ENCODE data around the gene IL1RAPL2.

The IL1RAPL2 gene

DNA sequence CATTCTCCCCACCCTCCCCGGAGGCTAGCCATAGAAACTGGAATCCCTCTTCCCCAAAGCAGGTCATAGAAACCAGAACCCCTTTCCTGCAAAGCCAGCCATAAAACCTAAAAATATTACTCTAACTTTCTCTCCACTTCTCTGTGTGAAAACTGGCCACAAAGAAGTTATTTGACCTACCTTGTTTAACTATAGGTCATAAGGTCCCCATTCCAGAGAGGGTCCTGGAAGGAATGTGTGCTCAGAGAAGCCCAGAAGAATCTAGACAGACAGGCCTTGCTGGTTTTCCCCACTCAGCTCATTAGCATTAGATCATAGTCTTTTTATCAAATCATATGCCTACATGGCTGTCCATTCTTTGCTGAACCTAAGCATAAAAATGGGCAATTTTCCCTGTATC, 707.3 kb downstream of the IL1RAPL2 start:
- no peak for DNase-seq (ENCODE audit: low read depth)

DNA sequence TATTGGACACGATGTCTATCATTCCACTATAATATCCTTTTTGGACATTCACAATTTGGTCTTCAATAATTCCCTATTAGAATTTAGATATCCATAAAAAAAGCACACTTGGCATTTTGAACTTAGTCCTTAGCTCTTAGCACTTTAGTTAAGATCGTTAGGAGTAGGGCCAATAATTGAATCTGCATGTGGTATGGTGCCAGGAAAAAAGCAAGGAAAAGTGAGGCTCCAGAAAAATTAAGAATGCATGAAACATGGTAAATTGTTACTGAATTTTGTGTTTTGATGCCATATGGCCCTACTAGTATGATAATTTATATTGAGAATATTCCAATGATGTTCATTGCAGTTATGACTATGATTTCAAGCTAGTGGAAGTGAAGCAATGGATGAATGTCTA, 708.1 kb downstream of the IL1RAPL2 start:
- DNase-seq (ENCODE audit: low read depth) = no peak

DNA sequence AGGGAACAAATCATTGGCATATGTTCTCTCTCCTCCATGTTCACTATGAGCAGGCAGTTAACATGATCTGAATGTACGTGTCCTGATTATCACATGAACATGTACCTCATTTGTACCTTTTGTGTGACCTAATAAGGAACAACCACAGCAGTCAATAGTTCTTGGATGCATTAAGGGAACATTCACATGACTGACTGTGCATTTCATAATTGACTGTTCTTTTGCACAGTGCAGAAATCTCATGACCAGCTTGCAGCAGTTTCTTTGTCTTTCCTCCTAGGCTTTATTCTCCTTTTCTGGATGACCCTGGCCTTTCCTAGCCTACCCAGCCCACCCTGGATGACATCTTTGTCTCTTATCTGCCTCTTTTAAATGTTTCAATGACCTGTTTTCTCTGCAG, 711.1 kb downstream of the IL1RAPL2 start:
- DNase-seq (ENCODE audit: low read depth) = no peak

DNA sequence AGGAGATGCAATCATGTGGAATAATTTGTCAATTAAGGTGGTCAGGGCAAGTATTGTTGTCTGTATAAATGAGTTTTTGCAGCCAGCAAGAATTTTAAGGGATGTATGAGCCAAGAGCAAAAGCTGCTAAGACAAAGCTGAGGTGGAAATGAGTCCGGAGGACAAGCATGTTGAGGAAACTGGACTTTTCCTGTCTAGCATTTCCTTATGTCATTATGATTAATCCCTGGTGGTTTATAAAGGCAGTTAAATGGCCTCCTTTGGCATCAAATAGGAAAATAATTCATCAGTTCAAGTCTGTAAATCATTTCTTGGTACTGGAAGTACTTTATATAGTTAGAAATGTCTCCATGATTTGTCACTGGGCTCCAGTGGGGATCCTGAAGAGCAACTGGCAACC, 716.1 kb downstream of the IL1RAPL2 start:
- no peak for DNase-seq (ENCODE audit: low read depth)

DNA sequence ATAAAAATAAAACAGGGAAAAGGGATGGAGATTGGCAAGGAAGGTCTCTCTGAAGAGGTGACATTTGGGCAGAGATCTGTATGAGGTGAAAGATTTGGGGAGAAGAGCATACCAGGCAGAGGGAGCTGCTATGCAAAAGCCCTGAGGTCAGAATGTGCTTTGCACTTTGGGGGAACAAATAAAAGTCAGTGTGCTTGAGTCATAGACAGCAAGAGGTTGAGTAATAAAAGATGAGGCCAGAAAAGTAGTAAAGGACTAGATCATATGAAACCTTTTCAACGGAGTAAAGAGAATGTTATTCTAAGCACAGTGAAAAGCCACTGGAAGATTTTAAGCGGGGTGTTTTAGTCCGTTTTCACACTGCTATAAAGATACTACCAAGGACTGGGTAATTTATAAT, 731.0 kb downstream of the IL1RAPL2 start:
- no peak for DNase-seq (ENCODE audit: low read depth)

DNA sequence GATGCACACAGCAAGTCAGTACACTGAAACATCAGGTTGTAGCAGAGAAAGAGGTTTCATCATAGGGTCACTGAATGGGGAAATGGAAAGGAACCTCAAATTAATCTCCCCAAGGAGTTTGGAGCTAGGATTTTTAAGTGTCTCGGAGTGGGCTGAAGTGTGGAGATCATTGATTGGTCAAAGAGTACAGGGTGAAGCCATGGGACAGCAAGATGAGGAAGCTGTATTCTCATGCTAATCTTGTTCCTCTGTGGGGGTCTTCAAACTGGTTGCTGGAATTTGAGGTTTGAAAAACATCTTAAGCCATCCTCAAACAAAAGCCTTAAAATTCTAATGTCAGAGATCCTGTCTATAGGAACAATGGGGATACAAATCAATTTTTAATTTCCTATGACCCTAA, 733.3 kb downstream of the IL1RAPL2 start:
- no peak for DNase-seq (ENCODE audit: low read depth)

DNA sequence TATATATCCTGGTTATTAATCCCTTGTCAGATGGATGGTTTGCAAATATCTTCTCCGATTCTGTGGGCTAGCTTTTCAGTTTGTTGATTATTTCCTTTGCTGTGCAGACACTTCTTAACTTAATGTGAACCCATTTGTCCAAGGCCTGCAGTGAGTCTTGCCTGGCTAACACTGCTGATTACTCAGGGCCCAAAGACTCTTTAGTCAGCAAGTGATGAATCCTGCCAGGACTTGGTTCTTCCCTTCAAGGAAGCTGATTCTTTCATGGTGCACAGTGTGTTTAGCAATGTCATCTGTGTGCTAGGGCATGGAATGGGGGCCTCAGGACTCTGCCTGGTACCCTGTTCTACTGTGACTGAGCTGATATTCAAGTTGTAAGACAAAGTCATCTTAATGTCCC, 736.2 kb downstream of the IL1RAPL2 start:
- DNase-seq (ENCODE audit: low read depth) = no peak

DNA sequence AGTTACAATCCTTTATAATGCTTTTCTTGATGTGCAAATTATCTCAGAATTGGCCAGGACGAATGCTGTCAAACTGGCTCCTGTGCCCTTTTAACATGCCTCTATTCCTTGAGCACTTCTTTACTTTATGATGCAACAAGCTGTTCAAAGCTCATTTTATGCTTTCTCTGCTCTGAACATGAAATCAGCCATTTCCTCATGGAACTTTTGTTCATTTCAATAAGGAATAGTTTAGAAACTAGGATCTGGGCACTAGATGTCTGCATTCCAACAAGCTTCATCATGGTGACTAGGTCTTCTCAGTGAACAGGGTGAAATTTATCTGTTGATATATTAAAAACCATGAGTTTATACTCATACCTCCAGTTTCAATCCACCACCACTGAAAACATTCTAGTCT, 741.8 kb downstream of the IL1RAPL2 start:
- no peak for DNase-seq (ENCODE audit: low read depth)

DNA sequence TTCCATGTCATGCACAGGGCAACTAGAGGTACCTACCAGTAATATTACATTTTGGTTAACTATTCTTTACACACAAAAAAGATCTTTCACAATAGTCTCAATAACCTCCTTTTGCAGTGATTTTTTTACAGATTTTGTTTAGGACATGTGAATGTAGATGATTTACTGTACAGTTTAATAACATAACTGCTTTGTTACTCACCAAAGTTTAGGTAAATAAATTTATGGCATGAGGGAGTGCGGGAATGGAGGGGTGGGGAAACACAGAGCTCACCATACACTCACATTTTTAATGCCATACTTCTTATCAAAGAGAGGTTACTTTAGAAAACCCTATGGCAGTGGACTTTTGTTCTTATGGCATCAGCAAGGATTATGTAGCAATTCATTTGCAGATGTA, 747.6 kb downstream of the IL1RAPL2 start:
- DNase-seq (ENCODE audit: low read depth) = no peak

DNA sequence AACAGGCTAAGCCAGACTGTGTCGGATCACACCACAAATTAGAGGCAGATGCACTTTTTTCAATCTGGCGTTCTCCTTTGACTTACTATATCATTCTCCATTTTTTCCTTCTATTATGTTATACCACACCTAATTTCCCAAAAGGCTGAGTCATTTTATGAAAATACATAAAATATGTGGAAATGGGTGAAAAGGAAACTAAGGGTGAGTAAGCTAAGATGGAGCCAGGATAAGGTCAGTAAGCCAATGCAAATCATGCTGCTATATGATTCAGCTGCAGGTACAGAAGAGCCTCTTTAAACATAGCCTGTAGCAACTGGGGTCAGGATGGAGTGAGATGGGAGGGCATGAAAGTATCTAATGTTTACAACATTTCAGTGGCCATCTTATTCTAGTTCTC, 748.5 kb downstream of the IL1RAPL2 start:
- no peak for DNase-seq (ENCODE audit: low read depth)

DNA sequence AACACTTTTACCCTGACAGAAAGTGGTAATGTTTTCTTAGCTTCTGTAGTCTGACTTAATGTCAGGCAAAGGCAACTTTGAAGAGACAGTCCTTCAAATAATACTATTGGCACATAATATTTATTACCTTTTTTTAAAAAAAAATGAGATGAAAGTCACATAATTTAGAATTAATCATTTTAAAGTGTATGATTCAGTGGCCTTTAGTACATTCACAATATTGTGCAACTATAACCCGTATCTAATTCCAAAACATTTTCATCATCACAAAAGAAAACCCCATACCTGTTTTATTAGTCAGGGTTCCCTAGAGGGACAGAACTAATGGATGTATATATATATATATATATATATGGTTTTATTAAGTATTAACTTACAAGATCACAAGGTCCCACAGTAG, 749.2 kb downstream of the IL1RAPL2 start:
- DNase-seq (ENCODE audit: low read depth) = no peak

DNA sequence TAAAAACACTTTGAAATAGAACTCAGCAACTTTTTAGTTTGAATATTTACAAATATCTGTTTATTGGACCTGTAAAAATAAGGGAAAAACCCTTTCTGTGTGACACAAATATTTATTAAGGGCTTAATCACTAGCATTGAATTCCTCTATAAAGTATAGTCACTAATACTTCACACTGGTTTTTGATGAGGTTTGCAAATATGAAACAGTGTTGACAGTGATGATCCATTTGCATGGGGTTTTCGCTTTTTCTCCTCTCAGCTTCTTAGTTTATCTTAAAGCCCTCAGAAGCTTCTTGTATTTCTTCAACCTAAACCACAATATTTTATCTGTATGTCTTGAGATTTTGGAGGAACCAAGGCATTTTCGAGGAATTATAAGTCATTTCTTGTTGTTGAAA, 751.1 kb downstream of the IL1RAPL2 start:
- no peak for DNase-seq (ENCODE audit: low read depth)

DNA sequence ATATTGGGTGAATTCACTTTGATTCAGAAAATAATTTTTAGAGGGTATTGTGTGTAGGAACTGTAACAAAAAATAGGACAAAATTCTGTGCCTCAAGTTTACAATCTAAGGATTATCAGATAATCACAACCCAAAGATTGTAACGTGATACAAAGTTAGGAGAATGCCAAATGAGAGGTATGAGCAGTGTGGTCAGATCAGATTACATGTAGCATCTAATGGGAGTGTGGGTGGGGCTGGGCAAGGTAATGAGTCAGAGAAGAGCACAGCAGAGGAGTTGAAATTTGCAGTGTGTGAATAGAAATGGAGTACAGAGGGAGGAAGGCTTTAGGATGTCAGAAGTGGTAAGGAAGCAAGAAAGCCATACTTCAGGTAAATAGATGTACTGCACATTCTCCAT, 757.9 kb downstream of the IL1RAPL2 start:
- DNase-seq (ENCODE audit: low read depth) = no peak

DNA sequence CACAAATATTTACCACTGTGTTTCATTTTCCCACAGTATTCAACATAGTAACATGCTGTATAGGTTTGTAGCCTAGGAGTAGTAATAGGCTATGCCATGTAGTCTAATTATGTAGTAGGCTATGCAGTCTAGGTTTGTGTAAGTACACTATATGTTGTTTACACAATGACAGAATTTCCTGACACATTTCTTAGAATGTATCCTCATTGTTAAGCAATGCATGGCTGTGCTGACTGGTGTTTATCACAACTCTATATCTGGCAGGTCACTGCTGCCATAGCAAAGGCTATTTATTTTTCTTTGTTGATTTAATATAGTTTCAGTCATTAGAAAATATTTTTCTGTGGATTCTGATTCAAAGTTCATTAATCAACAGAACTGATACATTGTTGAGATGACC, 762.8 kb downstream of the IL1RAPL2 start:
- no peak for DNase-seq (ENCODE audit: low read depth)

DNA sequence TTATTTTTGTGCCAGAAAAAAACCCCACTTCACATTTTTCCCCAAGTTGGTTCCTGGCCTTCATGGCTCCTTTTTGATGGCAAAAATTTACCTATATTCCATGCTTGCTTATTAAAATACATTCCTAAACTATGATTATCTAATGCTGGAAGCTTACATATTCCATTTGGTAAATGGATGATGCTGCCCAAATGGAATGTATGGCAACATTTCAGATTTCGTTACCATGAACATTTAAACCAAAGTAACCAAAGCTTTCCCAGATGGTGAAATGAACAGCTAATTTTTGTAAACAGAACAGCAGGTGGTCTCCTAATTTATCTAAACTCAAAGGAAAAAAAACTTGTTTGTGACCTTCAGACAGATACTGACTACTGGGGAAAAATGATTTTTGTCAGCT, 765.2 kb downstream of the IL1RAPL2 start:
- no peak for DNase-seq (ENCODE audit: low read depth)

DNA sequence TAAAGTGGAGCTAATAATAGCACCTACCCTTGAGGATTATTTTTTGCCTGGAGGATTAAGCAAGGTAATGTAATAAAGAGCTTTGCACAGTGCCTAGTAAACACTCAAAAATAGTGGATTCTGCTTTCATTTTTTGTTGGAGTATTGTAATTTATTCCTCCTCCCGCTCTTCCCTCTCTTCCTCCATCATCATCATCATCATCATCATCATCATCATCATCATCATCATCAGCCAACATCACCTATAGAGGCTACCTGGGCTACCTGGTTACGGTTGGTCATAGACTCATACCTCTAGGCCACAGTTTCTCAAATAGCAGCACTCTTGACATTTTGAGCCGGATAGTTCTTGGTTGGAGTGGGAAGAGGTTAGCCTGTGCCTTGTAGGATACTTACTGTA, 781.4 kb downstream of the IL1RAPL2 start:
- no peak for DNase-seq (ENCODE audit: low read depth)

DNA sequence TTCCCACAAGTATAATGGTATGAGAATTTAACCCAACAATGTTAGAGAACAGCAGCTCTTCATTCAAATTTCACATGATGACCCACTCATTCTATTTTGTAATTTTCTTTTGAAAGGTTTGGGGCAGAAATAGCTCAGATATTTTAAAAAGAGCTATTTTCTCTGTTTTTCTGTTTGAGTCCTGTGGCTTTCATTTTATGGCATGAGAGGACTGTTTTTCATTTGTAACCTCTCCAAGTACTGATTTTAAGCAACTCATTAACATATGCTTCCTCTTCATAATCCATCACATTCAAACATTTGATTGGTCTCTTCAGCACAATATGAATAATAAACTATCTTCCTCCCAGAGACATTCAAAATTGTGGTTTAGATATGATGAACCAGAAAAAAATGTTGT, 783.5 kb downstream of the IL1RAPL2 start:
- no peak for DNase-seq (ENCODE audit: low read depth)

DNA sequence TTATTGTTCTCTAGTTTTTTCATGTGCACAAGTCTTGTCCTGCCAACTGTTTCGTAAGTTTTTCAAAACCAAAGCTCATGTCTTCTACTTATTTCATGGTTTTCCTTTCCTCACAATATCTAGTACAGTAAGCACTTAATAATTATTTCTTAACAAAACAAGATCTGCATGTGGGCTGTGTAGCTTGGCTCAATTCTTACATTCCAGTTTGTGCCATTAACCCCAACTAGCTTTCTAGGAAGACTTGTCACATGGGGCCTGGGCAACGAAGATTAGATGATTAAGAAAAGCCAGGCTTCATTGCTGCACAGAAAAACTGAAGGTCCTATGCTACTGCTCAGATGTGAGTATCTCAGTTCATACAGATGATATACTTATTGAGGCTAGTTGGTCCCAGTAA, 809.8 kb downstream of the IL1RAPL2 start:
- no peak for DNase-seq (ENCODE audit: low read depth)

DNA sequence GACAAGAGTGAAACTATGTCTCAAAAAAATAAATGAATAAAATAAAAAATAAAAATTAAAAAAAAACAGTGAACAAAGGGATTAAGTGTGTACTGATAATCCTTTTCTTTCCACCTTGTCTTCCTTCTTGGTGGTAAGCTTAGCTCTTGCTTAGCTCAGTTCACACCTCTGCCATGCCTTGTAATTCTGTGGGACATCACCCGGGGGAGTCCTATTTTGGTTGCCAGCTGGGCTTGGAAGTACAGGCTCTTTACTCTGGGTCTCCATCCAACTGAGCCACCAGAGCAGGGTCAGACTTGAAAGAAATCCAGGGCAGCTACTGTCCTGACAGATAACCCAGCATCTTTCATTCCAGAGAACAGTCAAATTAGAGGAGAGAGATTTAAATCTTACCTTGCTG, 858.7 kb downstream of the IL1RAPL2 start:
- no peak for DNase-seq (ENCODE audit: low read depth)

DNA sequence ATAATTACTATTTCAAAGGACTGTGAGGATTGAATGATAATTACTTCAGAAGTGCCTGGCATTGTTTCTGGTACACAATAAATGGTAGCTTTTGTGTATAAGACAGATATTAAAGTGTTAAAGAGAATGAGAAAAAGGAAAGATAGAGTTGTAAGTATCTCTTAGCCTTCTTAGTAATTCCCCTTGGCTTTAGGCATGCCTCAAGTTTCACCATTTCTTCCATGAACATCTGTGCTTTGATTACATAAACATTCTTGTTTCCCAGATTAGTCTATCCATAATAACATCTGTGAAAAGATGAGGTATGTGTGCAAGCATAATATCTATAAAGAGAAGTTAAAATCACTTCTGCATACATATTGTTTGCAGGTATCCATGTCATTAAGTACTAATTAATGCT, 885.4 kb downstream of the IL1RAPL2 start:
- no peak for DNase-seq (ENCODE audit: low read depth)

DNA sequence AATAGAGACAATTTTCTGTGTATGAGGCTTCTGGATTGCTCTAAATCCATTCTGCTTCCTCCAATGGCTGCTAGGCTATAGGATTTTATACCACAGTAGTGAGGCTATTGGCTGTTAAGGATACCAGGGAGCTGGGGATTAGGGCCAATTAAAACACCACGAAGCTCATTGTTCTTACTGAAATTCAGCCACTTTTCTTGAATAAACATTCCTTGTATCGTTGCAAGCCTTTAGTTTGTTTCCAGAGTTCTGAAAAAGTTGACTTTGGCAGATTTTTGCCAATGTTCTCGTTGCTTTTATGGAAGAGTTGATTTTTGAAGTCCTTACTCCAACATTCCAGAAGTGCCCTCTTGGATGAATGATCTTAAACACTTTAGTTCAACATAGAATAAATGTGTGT, 892.8 kb downstream of the IL1RAPL2 start:
- no peak for DNase-seq (ENCODE audit: low read depth)

DNA sequence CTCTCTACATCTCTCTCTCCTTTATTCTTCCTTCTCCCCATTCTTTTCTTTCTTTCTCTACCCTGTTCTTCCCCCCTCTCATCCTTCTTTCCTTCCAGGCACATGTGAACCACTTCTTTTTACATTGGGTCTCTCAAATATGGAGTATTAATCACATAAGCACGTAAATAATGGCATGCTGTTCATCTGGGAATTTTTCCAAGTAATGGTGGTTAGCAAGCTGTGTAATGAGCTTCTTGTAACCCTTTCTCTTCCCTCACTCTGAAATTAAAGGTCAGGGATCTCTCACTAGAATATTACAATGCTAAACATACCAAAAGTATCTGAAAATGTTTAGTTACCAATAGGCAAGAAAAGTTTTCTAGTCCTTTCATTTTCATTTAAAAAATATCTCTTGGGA, 894.4 kb downstream of the IL1RAPL2 start:
- no peak for DNase-seq (ENCODE audit: low read depth)

DNA sequence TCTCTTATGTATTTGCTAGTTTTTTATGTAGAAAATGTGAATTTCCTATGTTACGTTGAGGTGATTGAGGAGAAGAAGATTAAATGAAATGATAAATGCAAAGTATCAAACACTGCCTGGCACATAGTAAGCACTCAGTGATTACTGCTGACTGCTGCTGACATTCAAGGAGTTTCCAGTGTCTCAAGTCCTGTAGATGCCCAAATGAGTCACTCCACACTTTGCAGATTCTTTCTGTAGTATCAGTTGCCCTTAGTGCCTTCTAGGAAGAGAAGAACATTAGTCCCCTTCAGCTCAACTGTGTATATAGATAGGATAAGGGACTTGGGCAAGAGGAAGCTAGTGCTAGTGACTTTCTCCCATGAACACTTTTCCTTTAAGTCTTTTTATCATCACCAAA, 895.0 kb downstream of the IL1RAPL2 start:
- DNase-seq (ENCODE audit: low read depth) = no peak

DNA sequence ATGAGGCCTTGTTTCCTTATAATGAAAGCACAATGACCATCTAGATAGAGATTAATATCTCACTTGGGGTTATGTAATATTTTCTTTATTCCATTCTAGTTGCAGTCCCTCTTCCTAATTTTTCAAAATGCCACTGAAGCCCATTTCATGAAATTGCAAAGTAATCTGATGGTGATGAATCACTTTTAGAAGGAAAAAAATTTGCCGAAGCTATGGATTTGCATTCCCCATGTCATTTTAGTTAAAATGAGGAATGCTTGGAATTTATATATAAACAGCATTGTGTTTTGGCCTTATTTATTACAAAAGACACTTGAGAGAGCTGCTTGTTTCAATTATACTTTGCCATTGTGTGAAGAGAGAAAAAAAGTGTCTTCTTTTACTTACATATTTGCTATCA, 896.2 kb downstream of the IL1RAPL2 start:
- no peak for DNase-seq (ENCODE audit: low read depth)

DNA sequence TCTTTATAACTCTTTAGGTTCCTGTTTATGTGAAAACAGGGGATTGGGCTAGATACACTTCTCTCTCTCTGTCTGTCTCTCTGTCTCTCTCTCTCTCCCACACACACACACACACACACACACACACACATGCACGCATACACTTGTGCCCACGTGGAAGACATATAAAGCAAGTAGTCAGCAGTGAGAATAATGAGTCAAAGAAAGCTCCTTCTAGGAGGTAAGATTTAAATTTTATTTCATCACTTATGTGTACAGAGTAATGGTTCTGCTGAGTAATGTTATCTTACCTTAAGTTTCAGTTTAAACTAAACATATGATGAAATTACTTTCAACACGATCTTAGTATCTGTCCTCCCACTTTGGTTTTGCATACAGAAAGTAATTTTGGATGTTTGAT, 897.5 kb downstream of the IL1RAPL2 start:
- no peak for DNase-seq (ENCODE audit: low read depth)

Measured in stimulated activated CD8-positive, alpha-beta memory T cell treated with anti-CD3 and anti-CD28 coated beads, Interleukin-15, amount 100 ng/mL, for 24 hours (primary cell).